Stimulated activated CD4-positive, alpha-beta T cell treated with anti-CD3 and anti-CD28 coated beads, Interleukin-1b, Interleukin-23, amount 100 ng/mL, for 48 hours (primary cell): Measurements from ENCODE around the gene ABAT.

Experiments used
- DNase-seq: peaks from one replicate; pipeline ENCODE4 v3.0.0-alpha.2; 2020

ABAT gene

GRCh38 chr16:8826278-8826879 is 152.0 kb downstream of the ABAT start:
- DNase-seq: no peak

- DNase-seq: no peak
Measured at GRCh38 chr16:8828541-8829165, 154.2 kb downstream of the ABAT start.

- no peak for DNase-seq
Measured at GRCh38 chr16:8831450-8831849, 157.0 kb downstream of the ABAT start.

GRCh38 chr16:8831871-8832716 is 157.7 kb downstream of the ABAT start:
- no peak for DNase-seq

GRCh38 chr16:8832717-8833105 is 158.3 kb downstream of the ABAT start:
- no peak for DNase-seq
